Activated B cell treated with CpG ODN at 0.5 μM for 24 hours (primary cell): ENCODE results near the gene PANX1. TPM values are rescaled to one million over a fixed set of nuclear protein-coding genes. Genes with fewer than 3 reads are reported as not detected.

Source experiments
- ATAC-seq: fragments of 200-7000 bp; cut with Tn5 transposase; one replicate; pipeline ENCODE4 v1.10.0; 2021; ENCODE audit warnings: low read depth, mild to moderate bottlenecking, moderate library complexity
- CTCF ChIA-PET: fragments of 350-600 bp; sonication (Branson Sonifier 250); formaldehyde crosslinking; loops from one replicate; lab custom pipeline; 2021; ENCODE audit warnings: antibody characterized with exemption; lab: Charles Lee
- POLR2A ChIA-PET: fragments of 350-600 bp; sonication (Branson Sonifier 250); formaldehyde crosslinking; loops from one replicate; lab custom pipeline; 2021; ENCODE audit warnings: antibody characterized with exemption; lab: Charles Lee
- DNase-seq: peaks from one replicate; pipeline ENCODE4 v3.0.0; 2022
- H3K27ac Mint-ChIP-seq: one replicate; pipeline ENCODE4 v1.8.0; 2020; ENCODE audit warnings: mixed read lengths
- H3K27me3 Mint-ChIP-seq: one replicate; pipeline ENCODE4 v1.8.0; 2021; ENCODE audit warnings: mixed read lengths
- H3K36me3 Mint-ChIP-seq: one replicate; pipeline ENCODE4 v1.8.0; 2021; ENCODE audit warnings: low read depth, mixed read lengths
- H3K4me1 Mint-ChIP-seq: one replicate; pipeline ENCODE4 v1.8.0; 2021; ENCODE audit warnings: mixed read lengths
- H3K4me3 Mint-ChIP-seq: one replicate; pipeline ENCODE4 v1.8.0; 2020; ENCODE audit warnings: mild to moderate bottlenecking, mixed read lengths
- H3K9me3 Mint-ChIP-seq: one replicate; pipeline ENCODE4 v1.8.0; 2020; ENCODE audit warnings: mixed read lengths
- intact Hi-C: fragments of 100-400 bp; cut with micrococcal nuclease; formaldehyde crosslinking; loops from one replicate; pipeline ENCODE4 v1.15.1; 2024
- total RNA-seq: library from RNA; stranded (reverse); gene quantifications from 2 replicates; pipeline ENCODE4 v1.2.3, GENCODE V29; 2022
- TF ChIP-seq, protein P1 (sequence below): fragments of 200-600 bp; IDR thresholded peaks from one replicate; pipeline ENCODE4 v1.8.0; 2022; ENCODE audit warnings: antibody characterized with exemption, mild to moderate bottlenecking

PANX1 gene
- total RNA-seq, 1 donor from 2014 or later = 11.2 TPM

DNA sequence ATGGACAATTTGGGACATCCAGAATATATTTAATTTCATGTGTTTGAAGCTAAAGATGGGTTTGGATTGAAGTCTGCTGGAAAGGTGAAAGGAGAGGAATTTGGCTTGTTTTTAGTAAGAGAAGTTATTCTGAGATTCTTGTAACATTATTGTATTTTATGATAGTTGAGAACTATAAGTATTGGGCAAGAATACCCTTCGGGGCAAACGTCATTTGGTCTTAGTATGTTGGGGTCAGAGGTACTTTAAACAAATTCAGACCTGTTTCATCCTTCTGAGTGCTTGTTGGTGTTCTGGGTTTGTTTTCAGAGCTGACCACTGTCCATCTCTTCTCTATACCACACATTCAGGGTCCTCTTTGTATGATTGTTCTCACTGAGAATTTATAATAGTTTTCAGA is 19.5 kb downstream of the PANX1 start:
- H3K27ac Mint-ChIP-seq = no peak overlapping the region
- H3K4me1 Mint-ChIP-seq = peaks cover 80% of the 10 kb centered on the region
- no peak overlapping the region for H3K4me3 Mint-ChIP-seq
- ATAC-seq = no peak
- H3K9me3 Mint-ChIP-seq = no peaks in the 10 kb centered on the region
- DNase-seq = no peak
- no peaks in the 10 kb centered on the region for H3K27me3 Mint-ChIP-seq
- POLR2A ChIA-PET = no interaction called here
- TF ChIP-seq, protein P1, sequence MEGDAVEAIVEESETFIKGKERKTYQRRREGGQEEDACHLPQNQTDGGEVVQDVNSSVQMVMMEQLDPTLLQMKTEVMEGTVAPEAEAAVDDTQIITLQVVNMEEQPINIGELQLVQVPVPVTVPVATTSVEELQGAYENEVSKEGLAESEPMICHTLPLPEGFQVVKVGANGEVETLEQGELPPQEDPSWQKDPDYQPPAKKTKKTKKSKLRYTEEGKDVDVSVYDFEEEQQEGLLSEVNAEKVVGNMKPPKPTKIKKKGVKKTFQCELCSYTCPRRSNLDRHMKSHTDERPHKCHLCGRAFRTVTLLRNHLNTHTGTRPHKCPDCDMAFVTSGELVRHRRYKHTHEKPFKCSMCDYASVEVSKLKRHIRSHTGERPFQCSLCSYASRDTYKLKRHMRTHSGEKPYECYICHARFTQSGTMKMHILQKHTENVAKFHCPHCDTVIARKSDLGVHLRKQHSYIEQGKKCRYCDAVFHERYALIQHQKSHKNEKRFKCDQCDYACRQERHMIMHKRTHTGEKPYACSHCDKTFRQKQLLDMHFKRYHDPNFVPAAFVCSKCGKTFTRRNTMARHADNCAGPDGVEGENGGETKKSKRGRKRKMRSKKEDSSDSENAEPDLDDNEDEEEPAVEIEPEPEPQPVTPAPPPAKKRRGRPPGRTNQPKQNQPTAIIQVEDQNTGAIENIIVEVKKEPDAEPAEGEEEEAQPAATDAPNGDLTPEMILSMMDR = no peak
- peaks cover 2% of the 10 kb centered on the region for H3K36me3 Mint-ChIP-seq
- intact Hi-C loops = loop anchor here (2.0 kb wide), 1 partner anchor 13 kb away; no protein-coding TSS in a partner anchor
- CTCF ChIA-PET = no interaction called here

DNA sequence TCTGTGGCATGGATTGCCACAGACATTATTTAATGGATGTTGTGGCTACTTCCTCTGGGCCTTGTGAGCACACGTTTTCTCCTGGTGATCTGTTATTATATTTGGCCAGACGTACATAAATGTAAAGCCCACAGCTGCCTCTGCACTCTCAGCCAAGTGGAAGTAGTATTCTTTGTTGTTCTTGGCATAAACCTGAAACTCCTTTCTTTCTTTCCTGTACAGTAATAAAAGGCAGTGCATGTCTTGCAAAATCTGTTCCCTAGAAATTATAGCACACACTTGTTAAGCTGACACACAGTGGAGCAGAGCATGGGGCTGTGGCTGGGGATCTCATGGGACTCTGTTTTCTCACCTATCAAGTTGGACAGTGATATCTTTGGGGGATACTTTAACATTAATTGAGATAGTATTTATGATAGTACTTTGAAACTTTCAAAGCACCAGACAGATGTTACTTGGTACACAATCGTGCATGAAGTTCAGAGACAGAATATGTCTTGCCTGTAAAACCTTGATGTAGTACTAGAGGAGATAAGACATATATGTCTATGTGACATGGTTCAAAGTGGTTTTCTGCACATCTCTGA is 20.9 kb downstream of the PANX1 start:
- POLR2A ChIA-PET = no interaction called here
- Mint-ChIP-seq H3K9me3 (no peaks in the 10 kb centered on the region), H3K36me3 (peaks cover 6% of the 10 kb centered on the region), H3K4me1 (peaks cover 83% of the 10 kb centered on the region), H3K4me3 (no peak overlapping the region), H3K27ac (no peak overlapping the region), H3K27me3 (no peaks in the 10 kb centered on the region)
- ATAC-seq (no peak), DNase-seq (no peak)
- TF ChIP-seq, protein P1 = no peak
- intact Hi-C loops = loop anchor here (2.0 kb wide), 1 partner anchor 15 kb away; no protein-coding TSS in a partner anchor
- CTCF ChIA-PET = no interaction called here

DNA sequence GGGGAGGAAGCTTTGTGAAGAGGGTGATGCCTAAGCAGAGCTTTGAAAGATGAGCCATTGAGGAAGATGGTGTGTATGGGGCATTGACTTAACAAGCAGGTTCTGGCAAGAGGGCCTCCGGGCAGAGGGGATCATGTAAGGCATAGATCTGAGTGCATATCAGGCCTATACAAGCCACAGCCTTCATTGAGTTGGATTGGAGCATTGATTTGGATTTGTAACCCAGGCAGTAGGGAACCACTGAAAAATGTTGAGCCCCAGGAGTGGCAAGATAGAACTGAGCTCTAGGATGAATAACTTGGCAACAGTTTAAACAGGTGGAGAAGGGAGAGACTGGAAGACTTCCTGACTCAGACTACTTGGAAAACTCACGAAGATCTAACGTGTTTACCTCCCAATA is 21.4 kb downstream of the PANX1 start:
- Mint-ChIP-seq H3K27me3 (no peaks in the 10 kb centered on the region), H3K4me3 (no peak overlapping the region), H3K27ac (no peak overlapping the region), H3K4me1 (peaks cover 80% of the 10 kb centered on the region), H3K36me3 (peaks cover 6% of the 10 kb centered on the region), H3K9me3 (no peaks in the 10 kb centered on the region)
- intact Hi-C loops = no loop called here
- ChIA-PET POLR2A (no interaction called here), CTCF (no interaction called here)
- TF ChIP-seq, protein P1 = no peak
- ATAC-seq (no peak), DNase-seq (no peak)

DNA sequence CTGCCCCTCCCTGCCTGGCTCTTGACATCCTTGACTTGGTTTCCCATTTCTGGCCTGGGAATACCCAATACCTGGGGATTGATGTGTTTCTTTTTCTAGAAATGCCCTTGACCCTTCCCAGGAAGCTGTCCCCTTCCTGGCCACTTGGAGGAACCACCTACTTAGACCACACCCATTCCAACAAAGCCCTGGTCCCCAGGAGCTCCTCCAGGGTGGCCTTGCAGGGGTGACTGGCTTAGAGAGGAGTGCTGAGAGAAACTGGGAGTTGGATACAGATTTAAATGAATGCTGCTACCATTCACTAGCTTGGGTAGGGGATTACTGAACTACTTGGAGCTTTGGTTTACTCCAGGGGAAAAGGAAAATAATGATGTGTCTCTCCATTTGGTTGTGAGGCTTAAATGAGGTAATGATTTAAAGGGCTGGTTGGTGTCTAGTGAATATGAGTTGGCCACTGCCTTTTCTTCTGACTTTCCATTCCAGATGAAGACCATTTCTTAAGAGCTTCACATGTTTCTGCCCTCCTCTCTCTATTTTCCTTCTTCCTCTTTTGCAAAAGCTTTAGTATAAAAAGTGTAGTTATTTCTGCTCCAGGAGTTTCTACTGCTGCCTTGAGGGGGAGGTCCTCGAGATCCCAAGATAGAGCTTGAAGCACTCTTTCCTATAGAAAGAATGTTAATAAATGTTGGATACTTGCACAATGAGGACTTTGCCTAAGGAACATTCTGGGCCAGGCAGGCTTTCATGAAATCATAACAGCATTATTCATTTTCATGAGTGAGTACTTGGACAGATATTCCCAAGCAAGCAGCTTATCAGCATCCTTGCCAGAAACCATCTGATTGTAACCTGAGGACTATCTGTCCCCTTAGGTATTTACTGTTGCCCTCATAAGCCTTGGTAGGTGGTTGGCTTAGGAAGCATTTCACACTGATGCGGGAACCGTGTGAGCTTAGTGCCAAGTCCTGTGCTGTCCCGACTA is 22.4 kb downstream of the PANX1 start:
- H3K27ac Mint-ChIP-seq = peak overlapping the region; percentile 69
- TF ChIP-seq, protein P1 = no peak
- no peaks in the 10 kb centered on the region for H3K9me3 Mint-ChIP-seq
- CTCF ChIA-PET = interaction anchor here (0.5 kb wide), 1 partner anchor 1802 kb away, joined by 4 read pairs; no protein-coding TSS in a partner anchor
- POLR2A ChIA-PET = interaction anchor here (0.9 kb wide), 1 partner anchor 22 kb away, joined by 3 read pairs; the partner anchor contains the start of gene PANX1
- DNase-seq (no peak), ATAC-seq (no peak)
- no peaks in the 10 kb centered on the region for H3K27me3 Mint-ChIP-seq
- H3K4me1 Mint-ChIP-seq = peaks cover 78% of the 10 kb centered on the region
- no peak overlapping the region for H3K4me3 Mint-ChIP-seq
- intact Hi-C loops = loop anchor here (1.0 kb wide), 1 partner anchor 23 kb away; the partner anchor contains the start of gene PANX1
- peaks cover 8% of the 10 kb centered on the region for H3K36me3 Mint-ChIP-seq
